A549 (cell line): ENCODE data around the gene PYGM.

Source experiments
- JUN ChIP-seq, 2 experiments: fragments of >200 bp; sonication (Bioruptor Twin); formaldehyde crosslinking; IDR thresholded peaks; 2 replicates in 1 of 2; 3 replicates in 1 of 2; pipeline ENCODE4 v1.6.1; 2016 to 2017
- MYC ChIP-seq: IDR thresholded peaks from 2 replicates; pipeline ENCODE4 v1.6.1; 2012; ENCODE audit warnings: mild to moderate bottlenecking, inconsistent platforms, low read length, improper control_type of control experiment, borderline replicate concordance
- POLR2AphosphoS2 ChIP-seq: conservative IDR thresholded peaks from 2 replicates; pipeline ENCODE4 v1.6.1; 2012; ENCODE audit warnings: low read length, improper control_type of control experiment, inconsistent platforms
- SMC3 ChIP-seq: fragments of >200 bp; sonication (Bioruptor Twin); formaldehyde crosslinking; IDR thresholded peaks from 3 replicates; pipeline ENCODE4 v1.6.1; 2018; ENCODE audit warnings: inconsistent platforms
- TF ChIP-seq, protein P1 (sequence below): IDR thresholded peaks from 2 replicates; pipeline ENCODE4 v1.6.1; 2012

DNA sequence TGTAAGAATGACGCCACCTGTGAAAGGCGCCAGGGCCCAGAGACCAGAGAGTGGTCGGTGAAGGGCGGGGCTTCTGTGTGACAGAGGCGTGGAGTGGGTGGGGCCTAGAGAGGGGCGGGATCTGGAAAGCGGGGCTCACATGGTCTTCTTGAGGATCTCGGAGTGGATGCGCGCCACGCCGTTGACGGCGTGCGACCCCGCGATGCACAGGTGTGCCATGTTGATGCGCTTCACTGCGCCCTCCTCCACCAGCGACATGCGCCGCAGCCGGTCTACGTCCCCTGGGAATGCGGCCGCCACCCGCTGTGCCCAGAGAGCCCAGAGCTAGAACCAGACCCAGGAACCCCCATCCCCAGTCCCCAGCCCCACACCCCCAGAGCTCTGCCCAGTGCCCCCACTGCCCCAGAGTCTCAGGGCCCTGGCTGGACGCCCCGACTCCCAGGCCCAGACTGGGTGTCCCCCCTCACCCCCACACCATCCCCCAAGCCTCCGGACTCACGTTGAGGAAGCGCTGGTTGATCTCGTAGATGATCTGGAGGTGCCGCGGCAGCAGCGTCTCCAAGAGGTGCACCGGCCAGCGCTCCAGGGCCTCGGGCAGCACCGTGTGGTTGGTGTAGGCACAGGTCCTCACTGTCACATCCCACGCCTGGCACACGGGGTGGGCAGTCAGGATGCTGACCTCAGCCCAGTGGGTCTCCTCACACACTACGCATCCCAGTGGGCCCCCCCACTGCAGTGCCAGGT lies 6.2 kb downstream of the PYGM start:
- TF ChIP-seq MYC, result no peak
- no peak for TF ChIP-seq SMC3
- TF ChIP-seq, protein P1, sequence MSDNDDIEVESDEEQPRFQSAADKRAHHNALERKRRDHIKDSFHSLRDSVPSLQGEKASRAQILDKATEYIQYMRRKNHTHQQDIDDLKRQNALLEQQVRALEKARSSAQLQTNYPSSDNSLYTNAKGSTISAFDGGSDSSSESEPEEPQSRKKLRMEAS, result no peak
- TF ChIP-seq JUN (IDR thresholded peaks at IDR 0.05), result no peak
- no peak for TF ChIP-seq POLR2AphosphoS2
